HepG2 (cell line): ENCODE measurements around the gene ATP13A2. TPM values are rescaled to one million over a fixed set of nuclear protein-coding genes. Genes with fewer than 3 reads are reported as not detected.

Experiments used
- ATAC-seq: fragments of 200-7000 bp; cut with Tn5 transposase; 3 replicates; pipeline ENCODE4 v1.9.1; 2020; ENCODE audit warnings: mild to moderate bottlenecking, moderate library complexity
- BruUV-seq: library from RNA; stranded (reverse); fragments of 400-500 nt; replicated peaks from 2 replicates; lab custom pipeline; 2021; lab: Mats Ljungman, UMichigan
- CTCF ChIA-PET: fragments of 300-600 bp; formaldehyde crosslinking; extraction: SDS; loops from one replicate; lab custom pipeline; 2021; ENCODE audit warnings: low total read pairs, inconsistent platforms, low intra/inter-chr PET ratio; lab: Yijun Ruan, JAX
- POLR2A ChIA-PET: fragments of 350-600 bp; sonication (Branson Sonifier 250); formaldehyde crosslinking; loops from one replicate; lab custom pipeline; 2020; ENCODE audit warnings: antibody characterized with exemption, inconsistent platforms; lab: Yijun Ruan, JAX
- DNase-seq: peaks from one replicate; pipeline ENCODE4 v3.0.0-alpha.2; 2015; ENCODE audit warnings: low spot score
- FAIRE-seq: peaks from 3 replicates; lab custom pipeline; 2011; peaks lifted over from hg19 to GRCh38; lab: Jason Lieb, UNC
- H2AFZ ChIP-seq: one replicate; pipeline ENCODE4 v1.6.1; 2011; ENCODE audit warnings: low read length, inconsistent platforms
- H3K27ac ChIP-seq: fragments of 300-600 bp; 3 replicates; pipeline ENCODE4 v1.8.0; 2011; ENCODE audit warnings: mixed run types, mild to moderate bottlenecking, mixed read lengths, low read length, inconsistent platforms; ENCODE audit not compliant: insufficient read depth; ENCODE audit errors: extremely low read length
- H3K27me3 ChIP-seq, 2 experiments: fragments of 200-600 bp in 1 of 2; 2 replicates in 1 of 2; 3 replicates in 1 of 2; pipeline versions ENCODE4 v1.6.0 to v1.8.0; 2011; ENCODE audit warnings: low read length in 2 of 2, mild to moderate bottlenecking in 2 of 2, moderate library complexity in 2 of 2, inconsistent platforms in 1 of 2; ENCODE audit not compliant: insufficient read depth in 2 of 2, control insufficient read depth in 1 of 2
- H3K36me3 ChIP-seq, 2 experiments: fragments of 200-600 bp in 1 of 2; replicated peaks in 1 of 2; 2 replicates in 1 of 2; 3 replicates in 1 of 2; pipeline versions ENCODE4 v1.5.1 to v1.8.0; 2011; ENCODE audit warnings: low read length in 2 of 2, inconsistent platforms in 1 of 2; ENCODE audit not compliant: insufficient read depth in 2 of 2, control insufficient read depth in 1 of 2
- H3K4me1 ChIP-seq: 2 replicates; pipeline ENCODE4 v1.5.1; 2012; ENCODE audit warnings: low read length, inconsistent platforms; ENCODE audit not compliant: insufficient read depth
- H3K4me2 ChIP-seq: 2 replicates; pipeline ENCODE4 v1.6.0; 2011; ENCODE audit warnings: low read depth, low read length, inconsistent platforms
- H3K4me3 ChIP-seq, 3 experiments: fragments of 200-600 bp in 1 of 3; sonication (generic), shearing (Covaris generic) in 1 of 3; replicated peaks in 1 of 3; 2 replicates each; pipeline ENCODE4 v1.5.1; 2011 to 2016; ENCODE audit warnings: low read length in 3 of 3, inconsistent platforms in 2 of 3, low read depth in 2 of 3, mild to moderate bottlenecking in 2 of 3, control low read depth in 1 of 3, mixed read lengths in 1 of 3; ENCODE audit not compliant: insufficient read depth in 1 of 3
- H3K79me2 ChIP-seq: one replicate; pipeline ENCODE4 v1.6.1; 2011; ENCODE audit warnings: low read length, inconsistent platforms; ENCODE audit not compliant: insufficient read depth
- H3K9ac ChIP-seq: 2 replicates; pipeline ENCODE4 v1.6.0; 2011; ENCODE audit warnings: mild to moderate bottlenecking, low read depth, low read length, inconsistent platforms; ENCODE audit not compliant: insufficient read depth
- H3K9me3 ChIP-seq: 2 replicates; pipeline ENCODE4 v1.5.1; 2012; ENCODE audit warnings: mild to moderate bottlenecking, low read length
- H4K20me1 ChIP-seq: 2 replicates; pipeline ENCODE4 v1.6.0; 2011; ENCODE audit warnings: inconsistent platforms, mild to moderate bottlenecking, low read length, moderate library complexity; ENCODE audit not compliant: insufficient read depth
- AGO2 ChIP-seq: fragments of 200-400 bp; formaldehyde crosslinking; optimal IDR thresholded peaks from 2 replicates; pipeline ENCODE3; 2017; ENCODE audit warnings: mild to moderate bottlenecking, low read depth, low read length, moderate library complexity
- ATF1 ChIP-seq: IDR thresholded peaks from 2 replicates; pipeline ENCODE4 v1.6.1; 2016; ENCODE audit warnings: mild to moderate bottlenecking, control low read depth
- CBX5 ChIP-seq: sonication (generic); formaldehyde crosslinking; IDR thresholded peaks from 2 replicates; pipeline ENCODE4 v1.4.0; 2020; ENCODE audit warnings: missing genetic modification reagents, borderline replicate concordance
- ELF4 ChIP-seq: sonication (generic); formaldehyde crosslinking; IDR thresholded peaks from 2 replicates; pipeline ENCODE4 v1.5.0; 2020; ENCODE audit warnings: missing genetic modification reagents, mild to moderate bottlenecking, moderate library complexity, borderline replicate concordance
- GTF3A ChIP-seq: sonication (generic); formaldehyde crosslinking; conservative IDR thresholded peaks from 2 replicates; pipeline ENCODE4 v1.4.0; 2020; ENCODE audit warnings: mild to moderate bottlenecking, missing genetic modification reagents
- IRX3 ChIP-seq: sonication (generic); formaldehyde crosslinking; IDR thresholded peaks from 2 replicates; pipeline ENCODE4 v1.8.1; 2023; ENCODE audit warnings: mild to moderate bottlenecking, low read depth, missing genetic modification reagents, borderline replicate concordance
- PAX8 ChIP-seq: sonication (generic); formaldehyde crosslinking; IDR thresholded peaks from 2 replicates; pipeline ENCODE4 v1.8.0; 2022; ENCODE audit warnings: mild to moderate bottlenecking, missing genetic modification reagents, borderline replicate concordance
- REST ChIP-seq, 2 experiments: IDR thresholded peaks; 2 replicates each; pipeline ENCODE4 v1.6.1; 2011 to 2012; ENCODE audit warnings: low read length in 2 of 2, borderline replicate concordance in 1 of 2, low read depth in 1 of 2, mild to moderate bottlenecking in 1 of 2, moderate library complexity in 1 of 2
- TBP ChIP-seq: sonication (generic); formaldehyde crosslinking; IDR thresholded peaks from 2 replicates; pipeline ENCODE4 v1.5.0; 2020; ENCODE audit warnings: missing genetic modification reagents
- ZNF251 ChIP-seq: sonication (generic); formaldehyde crosslinking; IDR thresholded peaks from 2 replicates; pipeline ENCODE4 v1.9.0; 2021; ENCODE audit warnings: mild to moderate bottlenecking, missing genetic modification reagents
- ZNF276 ChIP-seq: sonication (generic); formaldehyde crosslinking; IDR thresholded peaks from 2 replicates; pipeline ENCODE4 v1.4.0; 2020; ENCODE audit warnings: mild to moderate bottlenecking, low read depth, missing genetic modification reagents
- ZNF292 ChIP-seq: sonication (generic); formaldehyde crosslinking; IDR thresholded peaks from 2 replicates; pipeline ENCODE4 v1.8.1; 2022; ENCODE audit warnings: mild to moderate bottlenecking, low read depth, missing genetic modification reagents, borderline replicate concordance
- ZNF574 ChIP-seq: sonication (generic); formaldehyde crosslinking; IDR thresholded peaks from 2 replicates; pipeline ENCODE4 v1.4.0; 2020; ENCODE audit warnings: missing genetic modification reagents
- ZNF737 ChIP-seq: sonication (generic); formaldehyde crosslinking; IDR thresholded peaks from 2 replicates; pipeline ENCODE4 v1.5.0; 2020; ENCODE audit warnings: missing genetic modification reagents, mild to moderate bottlenecking, borderline replicate concordance
- ZNF777 ChIP-seq: sonication (generic); formaldehyde crosslinking; IDR thresholded peaks from 2 replicates; pipeline ENCODE4 v1.4.0; 2020; ENCODE audit warnings: missing genetic modification reagents
- WGBS: methylation state at CpG from one replicate; pipeline ENCODE4 v1.1.6; 2017; ENCODE audit warnings: low lambda C conversion rate; 5-methylcytosine and 5-hydroxymethylcytosine counted together
- in situ Hi-C: cut with HindIII; loops from 2 replicates; pipeline ENCODE4 v1.10.0; 2017; ENCODE audit warnings: low pct_unique_long_range_greater_than_20kb; ENCODE audit not compliant: extremely low pct_ligation_motif_present
- intact Hi-C: fragments of 100-400 bp; cut with micrococcal nuclease; formaldehyde crosslinking; loops from one replicate; pipeline ENCODE4 v1.10.0; 2022; ENCODE audit not compliant: unreplicated experiment
- polyA plus RNA-seq, 8 experiments: library from polyadenylated mRNA; depleted of rRNA in 3 of 8; stranded (reverse) in 7 of 8; unstranded in 1 of 8; fragments of >200 nt; fragmentation: Illumina TruSeq in 4 of 8; extraction: Trizol in 4 of 8; gene quantifications; 2 replicates each; pipeline versions ENCODE4 v1.2.1 to v1.2.3, GENCODE V29; 2011 to 2016; ENCODE audit warnings: low read depth in 4 of 8, missing spikeins in 1 of 8, mixed read lengths in 1 of 8; ENCODE audit not compliant: insufficient read depth in 1 of 8
- total RNA-seq, 5 experiments: library from RNA; depleted of rRNA; stranded (reverse); fragments of >200 nt; fragmentation: Illumina TruSeq; extraction: Trizol; gene quantifications; 2 replicates each; pipeline ENCODE4 v1.2.3, GENCODE V29; 2016; ENCODE audit warnings: low read depth in 1 of 5

The ATP13A2 gene
- total and polyA plus RNA-seq, 2 of the 13 experiments (the other 11 are each of a cell fraction or from before 2014, with no cell fraction given): 13.2 to 16.2 TPM

- no peak for TF ChIP-seq REST (IDR thresholded peaks at IDR 0.05; ENCODE audit: borderline replicate concordance in 1 of 2, low read depth in 1 of 2, low read length in 2 of 2)
- TF ChIP-seq, all 625 proteins: peak for 0
Observed at GRCh38 chr1:17061486-17061885, 49.8 kb upstream of the ATP13A2 start (continued).

- Histone ChIP-seq H4K20me1 (no peaks in the 10 kb centered on the region), H3K4me2 (no peak overlapping the region), H3K79me2 (no peaks in the 10 kb centered on the region), H3K4me1 (peaks cover 11% of the 10 kb centered on the region), H3K4me3 (no peak overlapping the region), H3K36me3 (no peaks in the 10 kb centered on the region), H3K27ac (no peak overlapping the region), H2AFZ (no peak overlapping the region), H3K9ac (no peak overlapping the region), H3K27me3 (0 out of 5 replicates have a peak, but pooled peaks cover 0 to 1% of the 10 kb centered on the region in 2 experiments), H3K9me3 (no peaks in the 10 kb centered on the region)
- in situ Hi-C loops (no loop called here), intact Hi-C loops (no loop called here)
- DNase-seq (no peak), ATAC-seq (no peak), FAIRE-seq (no peak)
- 50% methylated on average over 11 of the region's 11 CpGs for WGBS
- POLR2A ChIA-PET: no interaction called here
- BruUV-seq: no TSS peak
- CTCF ChIA-PET: interaction anchor here (1.5 to 1.8 kb wide), 2 partner anchors 15 to 276 kb away, joined by 7 to 11 read pairs; no protein-coding TSS in a partner anchor
- TF ChIP-seq AGO2: no peak
- no peak for TF ChIP-seq TBP
- no peak for TF ChIP-seq ATF1 (CRISPR knock-in tag)
- TF ChIP-seq IRX3 (CRISPR knock-in tag): no peak
- TF ChIP-seq GTF3A (CRISPR knock-in tag): no peak
- TF ChIP-seq PAX8 (CRISPR knock-in tag): no peak
- no peak for TF ChIP-seq ZNF737
- no peak for TF ChIP-seq ZNF777 (CRISPR knock-in tag)
- no peak for TF ChIP-seq ELF4 (CRISPR knock-in tag)
- TF ChIP-seq ZNF574 (CRISPR knock-in tag): no peak
- no peak for TF ChIP-seq ZNF276 (CRISPR knock-in tag)
- no peak for TF ChIP-seq ZNF251
- no peak for TF ChIP-seq ZNF292 (CRISPR knock-in tag)
- no peak for TF ChIP-seq CBX5
Observed at GRCh38 chr1:17060306-17060749, 48.6 kb upstream of the ATP13A2 start.
